Epithelial cell of proximal tubule (primary cell): Measurements from ENCODE around the gene LPIN2. TPM values are rescaled to one million over a fixed set of nuclear protein-coding genes. Genes with fewer than 3 reads are reported as not detected.
A peak's percentile ranks its signal among the peaks of the same experiment; 100 is the strongest.
"Not testable (repeated sequence)": the region's sequence is repeated elsewhere in the genome, so short reads cannot be mapped to it uniquely, and the experiment has no call there.

Experiments used
- DNase-seq: peaks from one replicate; pipeline ENCODE4 v3.0.0-alpha.2; 2011; ENCODE audit warnings: low read depth
- H3K4me3 ChIP-seq: 2 replicates; pipeline ENCODE4 v1.5.1; 2011; ENCODE audit warnings: low read depth, mild to moderate bottlenecking, low read length
- CTCF ChIP-seq: conservative IDR thresholded peaks from 2 replicates; pipeline ENCODE4 v1.5.1; 2012; ENCODE audit warnings: low read depth, mild to moderate bottlenecking, low read length
- total RNA-seq: library from RNA; depleted of rRNA; stranded (reverse); fragments of >200 nt; gene quantifications from 2 replicates; pipeline ENCODE4 v1.2.3, GENCODE V29; 2015

Gene LPIN2
- total RNA-seq, 1 donor from 2014 or later: 18.2 TPM

- no peak for TF ChIP-seq CTCF
- no peak for DNase-seq
- H3K4me3 ChIP-seq: no peak overlapping the region
These were observed 7.5 kb downstream of the LPIN2 start for GRCh38 chr18:3005462-3005861.

- not testable (repeated sequence) for H3K4me3 ChIP-seq, DNase-seq
These were observed 9.2 kb downstream of the LPIN2 start for GRCh38 chr18:3003766-3004165.

GRCh38 chr18:3002732-3003131 is 10.2 kb downstream of the LPIN2 start:
- DNase-seq: no peak
- H3K4me3 ChIP-seq: no peak overlapping the region
- no peak for TF ChIP-seq CTCF

- DNase-seq: no peak
- TF ChIP-seq CTCF: no peak
- no peak overlapping the region for H3K4me3 ChIP-seq
These were observed 14.3 kb downstream of the LPIN2 start for GRCh38 chr18:2998644-2999043.

GRCh38 chr18:2997846-2998564 is 14.9 kb downstream of the LPIN2 start:
- no peak for DNase-seq
- no peak overlapping the region for H3K4me3 ChIP-seq
- no peak for TF ChIP-seq CTCF

- H3K4me3 ChIP-seq: no peak overlapping the region
- no peak for TF ChIP-seq CTCF
- DNase-seq: no peak
These were observed 15.5 kb downstream of the LPIN2 start for GRCh38 chr18:2997429-2997828.

GRCh38 chr18:2994603-2995432 is 18.1 kb downstream of the LPIN2 start:
- DNase-seq: no peak
- peak; percentile 49 for TF ChIP-seq CTCF
- H3K4me3 ChIP-seq: no peak overlapping the region
